ENCODE measurements around the gene CD3E. TPM values are rescaled to one million over a fixed set of nuclear protein-coding genes. Genes with fewer than 3 reads are reported as not detected.

The CD3E gene
- total RNA-seq, 1 experiment from 2014 or later, result not detected

GRCh38 chr11:118353084-118353710 is 48.7 kb downstream of the CD3E start:
- H3K4ac ChIP-seq (ENCODE audit: low read depth, low read length), result no peak overlapping the region
- H3K4me2 ChIP-seq (ENCODE audit: insufficient read depth, insufficient read length, low read length), result no peak overlapping the region
- H4K20me1 ChIP-seq (ENCODE audit: control insufficient read depth, insufficient read depth, insufficient read length), result no peaks in the 10 kb centered on the region
- H4K5ac ChIP-seq (ENCODE audit: insufficient read length, low read depth, low read length), result no peak overlapping the region
- Mint-ChIP-seq H3K4me3 (no peak overlapping the region), H3K27me3 (ENCODE audit: low read depth) (peaks cover 53% of the 10 kb centered on the region), H3K4me1 (peaks cover 7% of the 10 kb centered on the region in 2 experiments), H3K36me3 (ENCODE audit: insufficient read depth in 1 of 3, low read depth in 3 of 3) (no peaks in the 10 kb centered on the region), H3K9me3 (no peaks in the 10 kb centered on the region), H3K27ac (no peak overlapping the region)
- H2AFZ ChIP-seq (ENCODE audit: low read length), result no peak overlapping the region
- H2BK120ac ChIP-seq (ENCODE audit: low read depth, low read length, poor library complexity, severe bottlenecking), result no peak overlapping the region
- peak; percentile 68 for TF ChIP-seq CTCF (conservative IDR thresholded peaks at IDR 0.05)
- H3K79me1 ChIP-seq (ENCODE audit: insufficient read depth, low read depth, low read length, poor library complexity, severe bottlenecking), result no peaks in the 10 kb centered on the region
- no peak overlapping the region for H2BK12ac ChIP-seq (ENCODE audit: insufficient read length, low read depth, low read length)
- H2BK5ac ChIP-seq (ENCODE audit: insufficient read length, low read length), result no peak overlapping the region
- no peak overlapping the region for H3K18ac ChIP-seq (ENCODE audit: insufficient read length, low read depth, low read length)
- no CpG with 5 or more reads among the region's 6 CpGs for WGBS (ENCODE audit: extremely low coverage, insufficient read length, low lambda C conversion rate)
- H4K8ac ChIP-seq (replicated peaks; ENCODE audit: insufficient read length, low read depth, low read length), result no peak overlapping the region
- DNase-seq, result no peak
- H4K91ac ChIP-seq (ENCODE audit: insufficient read length, low read depth, low read length), result no peak overlapping the region
- no peak overlapping the region for H3K56ac ChIP-seq (ENCODE audit: insufficient read length, low read depth, low read length)
- no peak overlapping the region for H3K9ac ChIP-seq (ENCODE audit: extremely low read depth, insufficient read length, low read length)
- H2BK15ac ChIP-seq (ENCODE audit: low read depth, low read length), result no peak overlapping the region
- no peaks in the 10 kb centered on the region for H3K27me3 ChIP-seq (ENCODE audit: insufficient read depth, low read length)
- H3K9me3 ChIP-seq (ENCODE audit: control insufficient read depth, low read depth, low read length), result no peaks in the 10 kb centered on the region
- H3K4me1 ChIP-seq (ENCODE audit: insufficient read depth, low read length), result no peaks in the 10 kb centered on the region
- no peak overlapping the region for H2AK5ac ChIP-seq (ENCODE audit: insufficient read length, low read length)
- H3K23me2 ChIP-seq (ENCODE audit: insufficient read length, low read depth, low read length, poor library complexity, severe bottlenecking), result no peaks in the 10 kb centered on the region
- H3K79me2 ChIP-seq (ENCODE audit: insufficient read depth, low read length), result no peaks in the 10 kb centered on the region
- H2BK20ac ChIP-seq (ENCODE audit: low read depth, low read length, poor library complexity, severe bottlenecking), result no peak overlapping the region
- no peak overlapping the region for H3K14ac ChIP-seq (ENCODE audit: insufficient read depth, low read length)
- no peak overlapping the region for H3K23ac ChIP-seq (ENCODE audit: insufficient read length, low read depth, low read length)
- H3T11ph ChIP-seq (ENCODE audit: low read length), result no peak overlapping the region
- no peak overlapping the region for H3K27ac ChIP-seq (ENCODE audit: insufficient read length, low read depth, low read length)

Data from H9 (cell line).